K562 (cell line): ENCODE results near the gene SNX9. TPM values are rescaled to one million over a fixed set of nuclear protein-coding genes. Genes with fewer than 3 reads are reported as not detected.

Experiments used
- ATAC-seq: fragments of 200-7000 bp; cut with Tn5 transposase; 3 replicates; pipeline ENCODE4 v1.9.1; 2020; ENCODE audit warnings: moderate library complexity
- BruUV-seq: library from RNA; stranded (reverse); fragments of 400-500 nt; replicated peaks from 2 replicates; lab custom pipeline; 2021; lab: Mats Ljungman, UMichigan
- CTCF ChIA-PET: fragments of 300-600 bp; formaldehyde crosslinking; extraction: SDS; loops from one replicate; lab custom pipeline; 2021; ENCODE audit warnings: low intra/inter-chr PET ratio; lab: Yijun Ruan, JAX
- POLR2A ChIA-PET: fragments of 300-600, 350-650 bp; sonication (Branson Sonifier 250); formaldehyde crosslinking; extraction: SDS; loops from one replicate; lab custom pipeline; 2021; ENCODE audit warnings: antibody characterized with exemption, inconsistent platforms; lab: Yijun Ruan, JAX
- DNase-seq, 4 experiments: peaks; one replicate each; pipeline versions ENCODE4 v3.0.0 to v3.0.0-alpha.2; 2011 to 2018; ENCODE audit warnings: low spot score in 3 of 4, mixed read lengths in 3 of 4; ENCODE audit errors: extremely low read depth in 1 of 4
- FAIRE-seq: peaks from 2 replicates; lab custom pipeline; 2011; peaks lifted over from hg19 to GRCh38; lab: Jason Lieb, UNC
- H2AFZ ChIP-seq: 2 replicates; pipeline ENCODE4 v1.6.0; 2011; ENCODE audit warnings: low read depth, low read length, control low read depth, inconsistent platforms
- H3K27ac ChIP-seq: fragments of 200-600 bp; 3 replicates; pipeline ENCODE4 v1.8.0; 2011; ENCODE audit warnings: low read depth, mild to moderate bottlenecking, control low read depth, inconsistent platforms, low read length, moderate library complexity, mixed read lengths; ENCODE audit errors: extremely low read depth
- H3K27me3 ChIP-seq, 2 experiments: fragments of 300-600 bp in 1 of 2; 2 replicates in 1 of 2; 3 replicates in 1 of 2; pipeline versions ENCODE4 v1.6.0 to v1.8.0; 2011; ENCODE audit warnings: inconsistent platforms in 2 of 2, low read length in 2 of 2, mild to moderate bottlenecking in 1 of 2, mixed read lengths in 1 of 2, moderate library complexity in 1 of 2; ENCODE audit not compliant: control insufficient read depth in 2 of 2, insufficient read depth in 2 of 2
- H3K36me3 ChIP-seq: fragments of 300-600 bp; 3 replicates; pipeline ENCODE4 v1.8.0; 2011; ENCODE audit warnings: mild to moderate bottlenecking, low read length, inconsistent platforms; ENCODE audit not compliant: control insufficient read depth, insufficient read depth
- H3K4me1 ChIP-seq, 2 experiments: fragments of 200-600 bp in 1 of 2; replicated peaks in 1 of 2; 2 replicates in 1 of 2; 3 replicates in 1 of 2; pipeline versions ENCODE4 v1.5.1 to v1.8.0; 2011; ENCODE audit warnings: inconsistent platforms in 2 of 2, low read length in 2 of 2, mild to moderate bottlenecking in 1 of 2, mixed read lengths in 1 of 2, moderate library complexity in 1 of 2; ENCODE audit not compliant: control insufficient read depth in 2 of 2, insufficient read depth in 2 of 2
- H3K4me2 ChIP-seq: 2 replicates; pipeline ENCODE4 v1.6.1; 2011; ENCODE audit warnings: low read length, control low read depth, inconsistent platforms, mixed read lengths; ENCODE audit not compliant: insufficient read depth
- H3K4me3 ChIP-seq: fragments of 200-600 bp; sonication (generic), shearing (Covaris generic); 2 replicates; pipeline ENCODE4 v1.5.1; 2016; ENCODE audit warnings: control low read depth, inconsistent platforms
- H3K79me2 ChIP-seq: fragments of 200-600 bp; 3 replicates; pipeline ENCODE4 v1.8.0; 2011; ENCODE audit warnings: low read length, inconsistent platforms; ENCODE audit not compliant: control insufficient read depth, insufficient read depth
- H3K9ac ChIP-seq, 2 experiments: 2 replicates each; pipeline versions ENCODE4 v1.6.0 to v1.6.1; 2011; ENCODE audit warnings: low read depth in 2 of 2, low read length in 2 of 2, control low read depth in 1 of 2, inconsistent platforms in 1 of 2, mild to moderate bottlenecking in 1 of 2, mixed read lengths in 1 of 2; ENCODE audit not compliant: insufficient read depth in 1 of 2
- H3K9me1 ChIP-seq: one replicate; pipeline ENCODE4 v1.6.0; 2011; ENCODE audit warnings: inconsistent platforms, mild to moderate bottlenecking, low read length, moderate library complexity; ENCODE audit not compliant: control insufficient read depth, insufficient read depth
- H3K9me3 ChIP-seq: replicated peaks from 2 replicates; pipeline ENCODE4 v1.5.1; 2011; ENCODE audit warnings: low read depth, low read length, inconsistent platforms; ENCODE audit not compliant: control insufficient read depth, insufficient read depth
- H4K20me1 ChIP-seq: replicated peaks from 2 replicates; pipeline ENCODE4 v1.6.1; 2011; ENCODE audit warnings: low read length, inconsistent platforms, mixed read lengths; ENCODE audit not compliant: control insufficient read depth, insufficient read depth
- EP400 ChIP-seq: fragments of 450-650 bp; IDR thresholded peaks from 2 replicates; pipeline ENCODE4 v1.6.1; 2017; ENCODE audit warnings: antibody characterized with exemption, mild to moderate bottlenecking, moderate library complexity
- ETV6 ChIP-seq, 3 experiments: fragments of 150-350 bp in 1 of 3; sonication (generic) in 1 of 3; formaldehyde crosslinking in 1 of 3; IDR thresholded peaks; 2 replicates each; pipeline versions ENCODE4 v1.6.1 to v1.8.0; 2014 to 2022; ENCODE audit warnings: borderline replicate concordance in 2 of 3, low read depth in 2 of 3, antibody characterized with exemption in 1 of 3, low read length in 1 of 3, mild to moderate bottlenecking in 1 of 3, missing genetic modification reagents in 1 of 3
- FOXJ3 ChIP-seq: sonication (generic); formaldehyde crosslinking; IDR thresholded peaks from 2 replicates; pipeline ENCODE4 v1.4.0; 2020; ENCODE audit warnings: mild to moderate bottlenecking, missing genetic modification reagents
- HIVEP1 ChIP-seq: fragments of 250-450 bp; sonication (Bioruptor Pico); IDR thresholded peaks from 2 replicates; pipeline ENCODE4 v1.4.0; 2020; ENCODE audit warnings: mild to moderate bottlenecking
- MEIS2 ChIP-seq: fragments of 450-650 bp; IDR thresholded peaks from 2 replicates; pipeline ENCODE4 v1.6.1; 2014; ENCODE audit warnings: mild to moderate bottlenecking; ENCODE audit not compliant: partially characterized antibody
- MTA3 ChIP-seq: fragments of 450-650 bp; formaldehyde crosslinking; IDR thresholded peaks from 2 replicates; pipeline ENCODE4 v1.6.1; 2017; ENCODE audit warnings: mild to moderate bottlenecking, borderline replicate concordance
- TRIM25 ChIP-seq: fragments of 450-650 bp; IDR thresholded peaks from 2 replicates; pipeline ENCODE4 v1.7.0; 2016; ENCODE audit warnings: borderline replicate concordance
- ZBTB34 ChIP-seq: fragments of 250-450 bp; sonication (Bioruptor Pico); IDR thresholded peaks from 2 replicates; pipeline ENCODE4 v1.8.0; 2021; ENCODE audit warnings: mild to moderate bottlenecking, moderate library complexity
- ZNF282 ChIP-seq: sonication (generic); formaldehyde crosslinking; IDR thresholded peaks from 2 replicates; pipeline ENCODE4 v1.8.1; 2023; ENCODE audit warnings: missing genetic modification reagents
- ZNF589 ChIP-seq: fragments of 200-800 bp; sonication (Bioruptor generic); IDR thresholded peaks from 2 replicates; pipeline ENCODE4 v1.6.1; 2016; ENCODE audit warnings: low read depth, missing genetic modification characterization, missing compliant biosample characterization
- ZNF76 ChIP-seq: fragments of 250-450 bp; sonication (Bioruptor Pico); IDR thresholded peaks from 2 replicates; pipeline ENCODE4 v1.4.0; 2020; ENCODE audit warnings: mild to moderate bottlenecking, moderate library complexity, borderline replicate concordance
- WGBS: fragments of 100-300 bp; shearing (Covaris generic); methylation state at CpG from one replicate; pipeline ENCODE4 v1.1.6; 2016; ENCODE audit warnings: low coverage, mixed read lengths; ENCODE audit not compliant: insufficient coverage; ENCODE audit errors: missing lambda C conversion rate; 5-methylcytosine and 5-hydroxymethylcytosine counted together
- in situ Hi-C: fragments of 300-500 bp; cut with MboI; formaldehyde crosslinking; loops from 4 replicates; pipeline ENCODE4 v1.15.0; 2018; ENCODE audit warnings: inconsistent platforms, mixed read lengths
- intact Hi-C: fragments of 100-400 bp; cut with micrococcal nuclease; formaldehyde crosslinking; loops from 2 replicates; pipeline ENCODE4 v1.14.2; 2022
- polyA plus RNA-seq, 8 experiments: library from polyadenylated mRNA; depleted of rRNA in 4 of 8; stranded (reverse) in 5 of 8; unstranded in 3 of 8; fragments of >200 nt; fragmentation: Nextera tagmentation in 2 of 8; fragmentation: Illumina TruSeq in 1 of 8; extraction: Ambion mirVana in 2 of 8; extraction: Trizol in 1 of 8; gene quantifications; 2 replicates each; pipeline versions ENCODE4 v1.2.1 to v1.2.3, GENCODE V29; 2011 to 2014; ENCODE audit warnings: inconsistent platforms in 1 of 8, missing spikeins in 1 of 8
- total RNA-seq, 7 experiments: library from RNA; depleted of rRNA in 6 of 7; stranded (reverse); fragments of >200 nt in 6 of 7; fragmentation: Illumina TruSeq in 2 of 7; extraction: Trizol in 2 of 7; gene quantifications; 2 replicates each; pipeline versions ENCODE4 v1.2.1 to v1.2.3, GENCODE V29; 2011 to 2021; ENCODE audit warnings: low replicate concordance in 1 of 7
- TF ChIP-seq, protein P1 (sequence below): fragments of 250-450 bp; sonication (Bioruptor Pico); IDR thresholded peaks from 2 replicates; pipeline ENCODE4 v1.8.0; 2021; ENCODE audit warnings: moderate library complexity, mild to moderate bottlenecking, inconsistent platforms
- TF ChIP-seq, protein P2 (sequence below), 3 experiments: fragments of 200-800 bp in 1 of 3; fragments of 250-450 bp in 1 of 3; fragments of 450-650 bp in 1 of 3; sonication (Bioruptor Pico) in 1 of 3; sonication (Bioruptor generic) in 1 of 3; formaldehyde crosslinking in 1 of 3; IDR thresholded peaks; 2 replicates each; pipeline versions ENCODE4 v1.6.1 to v1.8.0; 2016 to 2022; ENCODE audit warnings: mild to moderate bottlenecking in 2 of 3, missing genetic modification characterization in 2 of 3, missing compliant biosample characterization in 1 of 3, moderate library complexity in 1 of 3

Gene SNX9
- total and polyA plus RNA-seq, 9 of the 15 experiments (the other 6 are each of a cell fraction or from before 2014, with no cell fraction given) = 6.0 to 81.7 (median 57.1) TPM

DNA sequence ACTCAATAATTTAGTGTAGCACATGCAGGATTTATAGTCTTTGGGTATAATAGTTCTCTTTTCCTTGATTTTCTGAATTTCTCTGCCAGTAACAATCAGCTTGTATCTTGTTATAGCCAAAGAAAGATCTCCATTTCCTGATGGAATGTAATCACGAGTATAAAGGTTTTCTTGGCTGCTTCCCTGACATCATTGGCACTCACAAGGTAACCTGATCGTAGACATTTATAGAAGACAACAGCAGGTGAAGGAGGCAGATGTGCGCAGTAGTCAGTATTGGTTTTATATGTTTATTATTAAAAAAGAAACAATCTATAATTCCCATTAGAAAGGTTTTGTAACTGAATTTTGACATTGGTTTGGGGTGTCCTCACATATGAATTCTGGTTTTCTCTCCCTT lies 114.3 kb downstream of the SNX9 start:
- Histone ChIP-seq H4K20me1 (no peaks in the 10 kb centered on the region), H3K27me3 (no peaks in the 10 kb centered on the region), H3K27ac (no peak overlapping the region), H3K36me3 (peaks cover 98% of the 10 kb centered on the region), H3K9me1 (no peaks in the 10 kb centered on the region), H3K4me3 (no peak overlapping the region), H3K79me2 (no peaks in the 10 kb centered on the region), H3K9me3 (no peaks in the 10 kb centered on the region), H3K9ac (no peak overlapping the region), H2AFZ (no peak overlapping the region), H3K4me1 (no peaks in the 10 kb centered on the region), H3K4me2 (no peak overlapping the region)
- intact Hi-C loops = no loop called here
- in situ Hi-C loops = no loop called here
- 92% methylated on average over 3 of the region's 3 CpGs for WGBS
- FAIRE-seq (no peak), ATAC-seq (no peak), DNase-seq (no peak)
- BruUV-seq = no TSS peak
- ChIA-PET POLR2A (interaction anchor here (0.6 to 1.9 kb wide), 4 partner anchors 10 to 94 kb away, joined by 3 to 6 read pairs (median 3); no protein-coding TSS in a partner anchor), CTCF (no interaction called here)
- TF ChIP-seq HIVEP1 (CRISPR knock-in tag) (no peak), ZNF76 (CRISPR knock-in tag) (no peak), EP400 (no peak), FOXJ3 (CRISPR knock-in tag) (no peak), ETV6 (IDR thresholded peaks at IDR 0.05; ENCODE audit: borderline replicate concordance in 1 of 2, low read depth in 2 of 2, low read length in 1 of 2) (no peak), ETV6 (CRISPR knock-in tag; IDR thresholded peaks at IDR 0.05; ENCODE audit: borderline replicate concordance) (no peak), MEIS2 (no peak), ZNF589 (CRISPR knock-in tag) (no peak), TRIM25 (no peak), MTA3 (no peak), ZNF282 (CRISPR knock-in tag) (no peak), ZBTB34 (CRISPR knock-in tag) (no peak)
- TF ChIP-seq, protein P1, sequence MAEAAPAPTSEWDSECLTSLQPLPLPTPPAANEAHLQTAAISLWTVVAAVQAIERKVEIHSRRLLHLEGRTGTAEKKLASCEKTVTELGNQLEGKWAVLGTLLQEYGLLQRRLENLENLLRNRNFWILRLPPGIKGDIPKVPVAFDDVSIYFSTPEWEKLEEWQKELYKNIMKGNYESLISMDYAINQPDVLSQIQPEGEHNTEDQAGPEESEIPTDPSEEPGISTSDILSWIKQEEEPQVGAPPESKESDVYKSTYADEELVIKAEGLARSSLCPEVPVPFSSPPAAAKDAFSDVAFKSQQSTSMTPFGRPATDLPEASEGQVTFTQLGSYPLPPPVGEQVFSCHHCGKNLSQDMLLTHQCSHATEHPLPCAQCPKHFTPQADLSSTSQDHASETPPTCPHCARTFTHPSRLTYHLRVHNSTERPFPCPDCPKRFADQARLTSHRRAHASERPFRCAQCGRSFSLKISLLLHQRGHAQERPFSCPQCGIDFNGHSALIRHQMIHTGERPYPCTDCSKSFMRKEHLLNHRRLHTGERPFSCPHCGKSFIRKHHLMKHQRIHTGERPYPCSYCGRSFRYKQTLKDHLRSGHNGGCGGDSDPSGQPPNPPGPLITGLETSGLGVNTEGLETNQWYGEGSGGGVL (CRISPR knock-in tag) = no peak
- TF ChIP-seq, protein P2, sequence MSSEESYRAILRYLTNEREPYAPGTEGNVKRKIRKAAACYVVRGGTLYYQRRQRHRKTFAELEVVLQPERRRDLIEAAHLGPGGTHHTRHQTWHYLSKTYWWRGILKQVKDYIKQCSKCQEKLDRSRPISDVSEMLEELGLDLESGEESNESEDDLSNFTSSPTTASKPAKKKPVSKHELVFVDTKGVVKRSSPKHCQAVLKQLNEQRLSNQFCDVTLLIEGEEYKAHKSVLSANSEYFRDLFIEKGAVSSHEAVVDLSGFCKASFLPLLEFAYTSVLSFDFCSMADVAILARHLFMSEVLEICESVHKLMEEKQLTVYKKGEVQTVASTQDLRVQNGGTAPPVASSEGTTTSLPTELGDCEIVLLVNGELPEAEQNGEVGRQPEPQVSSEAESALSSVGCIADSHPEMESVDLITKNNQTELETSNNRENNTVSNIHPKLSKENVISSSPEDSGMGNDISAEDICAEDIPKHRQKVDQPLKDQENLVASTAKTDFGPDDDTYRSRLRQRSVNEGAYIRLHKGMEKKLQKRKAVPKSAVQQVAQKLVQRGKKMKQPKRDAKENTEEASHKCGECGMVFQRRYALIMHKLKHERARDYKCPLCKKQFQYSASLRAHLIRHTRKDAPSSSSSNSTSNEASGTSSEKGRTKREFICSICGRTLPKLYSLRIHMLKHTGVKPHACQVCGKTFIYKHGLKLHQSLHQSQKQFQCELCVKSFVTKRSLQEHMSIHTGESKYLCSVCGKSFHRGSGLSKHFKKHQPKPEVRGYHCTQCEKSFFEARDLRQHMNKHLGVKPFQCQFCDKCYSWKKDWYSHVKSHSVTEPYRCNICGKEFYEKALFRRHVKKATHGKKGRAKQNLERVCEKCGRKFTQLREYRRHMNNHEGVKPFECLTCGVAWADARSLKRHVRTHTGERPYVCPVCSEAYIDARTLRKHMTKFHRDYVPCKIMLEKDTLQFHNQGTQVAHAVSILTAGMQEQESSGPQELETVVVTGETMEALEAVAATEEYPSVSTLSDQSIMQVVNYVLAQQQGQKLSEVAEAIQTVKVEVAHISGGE (CRISPR knock-in tag; IDR thresholded peaks at IDR 0.05) = no peak
